HG03558 (cell line): ENCODE measurements around the gene NUP133.
"Not testable (repeated sequence)": the region's sequence is repeated elsewhere in the genome, so short reads cannot be mapped to it uniquely, and the experiment has no call there.

ENCODE experiments used
- ATAC-seq: cut with Tn5 transposase; IDR thresholded peaks from one replicate; pipeline ENCODE4 v1.9.1; 2021; ENCODE audit warnings: moderate number of reproducible peaks; ENCODE audit not compliant: unreplicated experiment; ENCODE audit errors: extremely low read depth

NUP133 gene

DNA sequence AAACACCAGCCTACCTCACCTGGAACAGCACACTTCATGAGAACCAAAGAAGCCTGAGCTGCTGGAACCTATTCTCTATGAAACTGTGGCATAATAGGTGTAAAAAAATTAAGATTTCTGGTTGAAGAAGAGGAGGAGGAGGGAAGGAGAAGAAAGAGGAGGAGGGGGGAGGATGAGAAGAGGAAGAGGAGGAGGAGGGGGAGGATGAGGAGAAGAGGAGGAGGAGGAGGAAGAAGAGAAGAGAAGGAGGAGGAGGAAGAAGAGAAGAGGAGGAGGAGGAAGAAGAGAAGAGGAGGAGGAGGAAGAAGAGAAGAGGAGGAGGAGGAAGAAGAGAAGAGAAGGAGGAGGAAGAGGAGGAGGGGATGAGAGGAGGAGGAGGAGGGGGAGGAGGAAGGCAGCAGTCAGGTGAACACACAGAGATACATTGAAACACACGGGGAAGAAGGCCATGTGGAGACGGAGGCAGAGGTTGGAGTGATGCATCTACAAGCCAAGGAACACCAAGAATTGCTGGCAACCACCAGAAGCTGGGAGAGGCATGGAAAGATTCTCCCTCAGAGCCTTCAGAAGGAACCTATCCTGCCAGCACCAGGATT is 82.5 kb downstream of the NUP133 start:
- ATAC-seq: no peak

DNA sequence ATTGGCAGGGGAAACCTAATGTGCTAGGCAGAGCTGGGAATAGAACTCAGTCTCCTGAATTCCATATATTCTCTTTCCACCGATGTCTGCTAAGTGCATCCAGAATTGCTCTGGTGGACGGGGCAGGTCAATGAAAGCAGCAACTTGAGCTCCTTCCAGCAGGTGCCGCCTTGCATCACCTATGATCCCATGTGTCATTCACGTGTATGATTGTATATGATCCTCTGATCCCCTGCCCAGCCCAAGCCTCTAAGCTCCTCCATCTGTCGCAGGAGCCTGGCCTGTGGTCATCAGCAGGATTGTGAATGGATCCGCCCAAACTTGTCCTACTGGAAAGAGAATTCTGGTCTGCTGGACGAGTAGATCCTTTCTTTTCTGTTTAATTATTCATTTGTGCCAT is 87.4 kb downstream of the NUP133 start:
- ATAC-seq: no peak

DNA sequence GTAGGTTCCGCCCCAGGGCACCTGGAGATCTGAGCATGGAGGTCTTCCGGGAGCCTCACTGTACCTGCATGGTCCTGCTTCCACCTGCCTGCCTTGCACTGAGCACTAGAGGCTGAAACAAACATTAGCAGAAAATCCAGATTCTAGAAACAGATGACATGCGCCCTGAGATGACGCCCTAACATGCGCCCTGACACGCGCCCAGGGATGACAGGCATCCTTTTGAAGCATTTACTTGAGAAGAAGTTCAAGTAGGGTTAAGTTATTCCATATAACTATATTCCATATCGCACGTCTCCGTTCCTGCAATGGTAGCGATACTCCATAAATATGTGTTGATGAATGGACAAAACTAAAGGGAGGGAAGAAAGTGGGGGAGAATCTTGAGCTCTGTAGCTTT is 87.9 kb downstream of the NUP133 start:
- no peak for ATAC-seq

DNA sequence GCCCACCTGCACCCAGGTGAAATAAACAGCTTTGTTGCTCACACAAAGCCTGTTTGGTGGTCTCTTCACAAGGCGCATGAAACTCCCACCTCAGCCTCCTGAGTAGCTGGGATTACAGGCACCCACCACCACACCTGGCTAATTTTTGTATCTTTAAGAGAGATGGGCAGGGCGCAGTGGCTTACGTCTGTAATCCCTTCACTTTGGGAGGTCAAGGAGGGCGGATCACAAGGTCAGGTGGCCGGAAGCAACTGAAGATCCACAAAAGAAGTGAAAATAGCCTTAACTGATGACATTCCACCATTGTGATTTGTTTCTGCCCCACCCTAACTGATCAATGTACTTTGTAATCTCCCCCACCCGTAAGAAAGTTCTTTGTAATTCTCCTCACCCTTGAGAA is 89.6 kb downstream of the NUP133 start:
- ATAC-seq: not testable (repeated sequence)

DNA sequence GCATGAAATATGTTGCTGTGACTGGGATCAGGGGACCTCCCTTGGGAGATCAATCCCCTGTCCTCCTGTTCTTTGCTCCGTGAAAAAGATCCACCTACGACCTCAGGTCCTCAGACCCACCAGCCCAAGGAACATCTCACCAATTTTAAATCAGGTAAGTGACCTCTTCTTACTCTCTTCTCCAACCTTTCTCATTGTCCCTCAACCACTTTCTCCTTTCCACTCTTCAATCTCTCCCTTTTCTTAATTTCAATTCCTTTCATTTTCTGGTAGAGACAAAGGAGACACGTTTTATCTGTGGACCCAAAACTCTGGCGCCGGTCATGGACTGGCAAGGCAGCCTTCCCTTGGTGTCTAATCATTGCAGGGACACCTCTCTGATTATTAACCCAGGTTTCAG is 95.3 kb downstream of the NUP133 start:
- ATAC-seq: not testable (repeated sequence)

- ATAC-seq: no peak
Observed at GRCh38 chr1:229412056-229412455, 96.1 kb downstream of the NUP133 start.

DNA sequence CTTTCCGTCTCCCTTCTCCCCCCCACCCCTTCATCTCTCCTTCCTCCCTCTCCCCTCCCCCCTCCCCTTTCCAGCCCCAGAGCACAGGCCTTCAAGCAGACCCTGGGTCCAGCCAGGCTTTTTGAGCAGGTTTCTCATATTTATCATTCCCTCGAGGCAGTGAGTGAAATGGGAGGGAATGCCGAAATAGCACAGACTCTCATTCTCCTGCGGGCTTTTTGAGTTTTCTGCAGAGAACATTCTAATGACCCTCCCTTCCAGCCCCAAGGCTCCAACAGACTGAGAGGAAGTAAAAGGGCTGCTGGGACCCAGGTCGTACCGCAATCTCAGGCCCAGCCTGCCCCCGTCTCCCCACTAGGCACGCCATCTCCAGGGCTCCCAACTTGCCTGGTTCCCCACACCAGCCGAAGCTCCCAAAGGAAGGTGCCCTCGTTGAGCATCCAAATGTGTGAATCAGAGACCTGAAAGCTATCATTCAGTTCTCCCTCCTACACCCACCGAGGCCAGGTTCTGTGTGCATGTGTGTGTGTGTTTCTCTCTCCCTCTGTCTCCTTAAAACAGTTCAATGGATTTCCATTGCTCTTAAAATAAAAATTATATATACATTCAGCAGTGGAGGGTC is 96.6 kb downstream of the NUP133 start:
- ATAC-seq: no peak

- no peak for ATAC-seq
Observed at GRCh38 chr1:229410692-229411433, 97.3 kb downstream of the NUP133 start.

DNA sequence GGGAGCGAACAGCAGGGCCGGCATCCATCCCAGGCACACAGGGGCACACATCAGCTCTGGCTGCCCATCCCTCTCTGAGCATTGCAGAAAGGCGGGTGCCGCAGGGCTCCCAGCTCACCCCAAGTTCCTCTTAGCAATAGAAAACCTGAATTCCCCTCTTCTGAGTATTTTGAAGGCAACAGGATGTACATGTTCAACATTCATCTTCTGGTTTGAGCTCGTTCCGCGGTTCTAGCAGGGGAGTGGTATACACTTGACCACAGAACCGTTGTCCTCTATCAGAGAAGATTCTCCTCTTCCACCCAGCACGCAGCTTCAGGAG is 97.8 kb downstream of the NUP133 start:
- no peak for ATAC-seq

DNA sequence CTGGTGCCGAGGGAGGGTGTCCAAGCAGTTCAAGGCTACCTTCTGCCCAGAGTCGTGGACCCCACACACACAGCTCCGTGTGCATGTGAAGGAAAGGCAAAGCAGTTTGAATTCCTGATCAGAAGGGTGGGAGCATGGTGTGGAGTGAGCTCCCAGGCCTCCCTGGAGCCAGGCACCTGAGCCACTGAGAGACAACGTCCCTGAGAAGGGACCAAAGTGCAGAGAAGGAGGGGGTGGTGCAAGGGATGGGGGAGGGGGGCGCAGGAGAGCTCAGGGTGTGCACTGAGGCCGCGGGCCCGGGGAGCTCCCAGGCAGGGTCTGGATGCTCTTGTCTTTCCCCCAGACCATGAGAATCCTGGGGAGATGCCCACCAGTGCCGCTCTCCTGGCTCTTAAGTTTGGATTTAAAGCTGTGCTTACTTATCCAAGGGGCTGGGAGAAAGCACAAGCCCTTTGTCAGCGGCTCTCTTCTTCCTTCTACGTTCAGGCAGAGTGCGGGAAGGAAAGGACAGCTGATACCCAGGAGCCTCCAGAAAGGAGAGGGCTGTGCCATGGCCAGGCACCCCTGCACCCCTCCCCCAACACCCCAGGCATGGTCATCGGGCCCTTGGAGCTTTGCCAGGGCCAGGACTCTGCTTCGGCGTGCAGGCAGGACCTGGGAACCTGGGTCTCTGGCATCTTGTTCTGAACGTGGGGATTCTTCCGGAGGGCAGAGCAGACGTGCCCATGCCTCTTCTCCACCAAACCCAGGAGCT is 98.3 kb downstream of the NUP133 start:
- no peak for ATAC-seq

DNA sequence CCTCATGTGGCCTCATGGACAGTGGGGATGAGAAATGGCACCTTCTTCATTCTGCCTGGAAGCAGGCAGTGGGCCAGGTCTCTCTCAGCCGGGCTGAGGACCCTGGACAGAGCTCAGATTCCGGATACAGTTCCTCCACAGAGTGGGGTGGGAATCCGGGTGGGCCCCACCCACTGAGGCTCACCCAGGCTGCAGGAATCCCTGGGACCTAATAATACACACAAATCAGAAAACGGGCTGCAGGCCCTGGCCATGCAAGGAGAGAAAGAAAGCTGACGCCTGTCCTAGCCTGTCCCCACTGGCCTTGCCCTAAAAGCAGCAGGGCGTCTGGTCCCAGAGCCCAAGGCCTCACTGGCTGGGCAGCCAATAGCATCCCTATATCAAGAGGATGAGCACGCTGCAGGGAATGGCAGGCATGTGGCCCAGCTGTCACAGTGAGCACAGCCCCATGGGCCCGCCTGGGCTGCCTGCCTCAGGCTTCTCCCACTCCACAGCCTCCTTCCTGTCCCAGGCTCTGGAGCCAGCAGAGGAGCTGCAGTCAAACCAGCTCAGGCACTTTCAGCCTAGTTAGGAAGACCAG is 99.6 kb downstream of the NUP133 start:
- no peak for ATAC-seq

GRCh38 chr1:229407206-229408026 is 100.7 kb downstream of the NUP133 start:
- ATAC-seq: no peak

DNA sequence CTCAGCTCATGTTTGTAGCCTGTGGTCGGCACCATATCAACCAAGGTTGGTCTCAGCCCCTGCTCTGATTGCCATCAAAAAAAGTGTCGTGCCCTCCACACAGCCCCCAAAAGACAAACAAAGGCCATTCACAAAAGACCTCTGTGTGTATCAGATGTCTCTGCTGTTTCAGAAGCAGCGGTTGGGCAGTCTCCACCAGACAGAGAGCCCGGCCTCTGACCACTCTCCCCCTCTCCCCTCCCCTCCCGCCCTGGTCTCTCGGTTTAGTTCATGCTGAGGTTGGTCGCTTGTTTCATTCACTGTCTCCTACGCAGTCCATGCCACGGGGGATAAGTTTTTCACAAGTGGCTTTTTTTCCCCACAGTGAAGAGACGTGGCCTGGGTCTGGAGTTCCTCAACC is 101.3 kb downstream of the NUP133 start:
- no peak for ATAC-seq

DNA sequence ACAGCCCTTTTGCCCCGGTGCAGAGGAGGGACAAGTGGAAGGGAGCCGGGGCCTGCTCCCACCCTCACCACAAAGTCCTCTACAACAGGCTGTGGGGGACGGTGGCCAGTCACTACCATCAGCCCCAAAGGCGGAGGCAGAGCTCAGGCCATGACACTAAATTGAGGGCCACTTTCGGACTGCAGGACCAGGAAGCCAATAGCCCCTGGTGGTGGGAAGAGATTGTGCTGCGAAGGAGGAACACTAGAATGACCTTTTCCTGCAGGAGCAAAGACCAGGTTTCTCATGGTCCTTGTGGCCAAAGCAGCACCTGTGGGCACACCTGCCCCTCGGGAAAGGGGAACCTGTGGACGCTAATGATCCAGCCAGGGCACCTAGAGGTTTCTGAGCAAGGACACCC is 104.6 kb downstream of the NUP133 start:
- no peak for ATAC-seq

- ATAC-seq: no peak
Observed at GRCh38 chr1:229402993-229403392, 105.1 kb downstream of the NUP133 start.

DNA sequence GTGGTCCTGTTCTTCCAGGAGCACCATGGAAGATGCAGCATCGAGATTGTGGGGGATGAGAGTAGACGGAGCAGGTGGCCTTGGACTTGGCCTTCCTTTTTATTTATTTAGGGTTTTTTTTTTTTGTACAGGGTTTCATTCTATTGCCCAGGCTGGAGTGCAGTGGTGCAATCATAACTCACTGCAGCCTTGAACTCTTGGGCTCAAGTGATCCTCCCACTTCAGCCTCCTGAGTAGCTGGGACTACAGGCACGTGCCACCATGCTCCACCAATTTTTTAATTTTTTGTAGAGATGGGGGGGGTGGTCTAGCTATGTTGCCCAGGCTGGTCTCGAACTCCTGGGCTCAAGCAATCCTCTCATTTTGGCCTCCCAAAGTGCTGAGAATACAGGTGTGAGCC is 105.8 kb downstream of the NUP133 start:
- ATAC-seq: not testable (repeated sequence)

DNA sequence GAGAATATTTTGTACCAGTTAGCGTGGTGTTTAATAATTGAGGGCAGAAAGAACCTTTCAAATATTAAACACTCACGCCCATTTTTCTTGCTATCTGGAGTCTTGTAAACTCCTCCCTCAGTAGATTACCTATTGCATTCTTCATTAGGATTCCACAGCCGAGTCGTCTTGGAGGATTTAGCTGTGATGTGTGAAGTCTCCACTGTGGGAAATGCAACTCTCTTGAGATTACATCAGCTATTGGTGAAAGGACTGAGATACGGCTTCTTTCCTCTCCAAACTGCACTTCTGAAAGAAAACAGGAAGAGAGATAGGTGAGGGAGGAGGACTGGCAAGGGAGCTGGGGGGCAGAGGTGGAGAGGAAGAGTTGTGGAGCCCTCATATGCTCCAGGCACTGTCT is 110.4 kb downstream of the NUP133 start:
- no peak for ATAC-seq

- ATAC-seq: no peak
Observed at GRCh38 chr1:229396585-229397206, 111.4 kb downstream of the NUP133 start.

GRCh38 chr1:229394517-229394916 is 113.6 kb downstream of the NUP133 start:
- not testable (repeated sequence) for ATAC-seq

DNA sequence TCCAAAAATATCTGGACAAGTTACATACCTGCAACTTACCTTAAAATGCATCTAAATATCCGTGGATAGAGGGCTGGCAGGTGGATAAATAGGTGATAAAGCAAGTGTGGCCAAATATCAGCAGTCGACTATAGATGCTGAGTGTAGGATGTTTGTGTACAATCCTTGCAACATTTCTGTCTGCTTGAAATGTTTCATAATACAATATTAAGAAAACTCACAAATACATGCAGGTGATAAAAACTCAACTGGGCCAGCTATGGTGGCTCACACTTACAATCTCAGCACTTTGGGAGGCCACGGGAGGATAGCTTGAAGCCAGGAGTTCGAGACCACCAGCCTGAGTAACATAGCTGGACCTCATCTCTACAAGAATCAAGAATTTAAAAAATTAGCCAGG is 115.2 kb downstream of the NUP133 start:
- no peak for ATAC-seq
